GM21447 (cell line): Measurements from ENCODE around the gene CBX3.
"Not testable (repeated sequence)": the region's sequence is repeated elsewhere in the genome, so short reads cannot be mapped to it uniquely, and the experiment has no call there.

ENCODE experiments used
- ATAC-seq: cut with Tn5 transposase; IDR thresholded peaks from one replicate; pipeline ENCODE4 v1.9.1; 2021; ENCODE audit not compliant: unreplicated experiment

The CBX3 gene

DNA sequence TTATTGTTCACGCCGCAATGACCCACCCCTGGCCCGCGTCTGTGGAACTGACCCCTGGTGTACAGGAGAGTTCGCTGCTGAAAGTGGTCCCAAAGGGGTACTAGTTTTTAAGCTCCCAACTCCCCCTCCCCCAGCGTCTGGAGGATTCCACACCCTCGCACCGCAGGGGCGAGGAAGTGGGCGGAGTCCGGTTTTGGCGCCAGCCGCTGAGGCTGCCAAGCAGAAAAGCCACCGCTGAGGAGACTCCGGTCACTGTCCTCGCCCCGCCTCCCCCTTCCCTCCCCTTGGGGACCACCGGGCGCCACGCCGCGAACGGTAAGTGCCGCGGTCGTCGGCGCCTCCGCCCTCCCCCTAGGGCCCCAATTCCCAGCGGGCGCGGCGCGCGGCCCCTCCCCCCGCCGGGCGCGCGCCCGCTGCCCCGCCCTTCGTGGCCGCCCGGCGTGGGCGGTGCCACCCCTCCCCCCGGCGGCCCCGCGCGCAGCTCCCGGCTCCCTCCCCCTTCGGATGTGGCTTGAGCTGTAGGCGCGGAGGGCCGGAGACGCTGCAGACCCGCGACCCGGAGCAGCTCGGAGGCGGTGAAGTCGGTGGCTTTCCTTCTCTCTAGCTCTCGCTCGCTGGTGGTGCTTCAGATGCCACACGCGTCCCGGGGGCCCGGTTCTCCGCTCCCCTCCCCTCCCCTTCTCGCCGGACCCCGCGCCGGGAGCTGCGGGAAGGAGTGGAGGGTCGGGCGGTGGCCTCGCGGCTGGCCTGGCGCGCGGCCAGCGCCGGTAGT lies at the start of gene CBX3:
TSS of gene CBX3 (plus strand) at position 499 of the 772 bp plus-strand sequence. CDS start 1,254 bp downstream, outside the sequence.
- ATAC-seq = peak; percentile 43

DNA sequence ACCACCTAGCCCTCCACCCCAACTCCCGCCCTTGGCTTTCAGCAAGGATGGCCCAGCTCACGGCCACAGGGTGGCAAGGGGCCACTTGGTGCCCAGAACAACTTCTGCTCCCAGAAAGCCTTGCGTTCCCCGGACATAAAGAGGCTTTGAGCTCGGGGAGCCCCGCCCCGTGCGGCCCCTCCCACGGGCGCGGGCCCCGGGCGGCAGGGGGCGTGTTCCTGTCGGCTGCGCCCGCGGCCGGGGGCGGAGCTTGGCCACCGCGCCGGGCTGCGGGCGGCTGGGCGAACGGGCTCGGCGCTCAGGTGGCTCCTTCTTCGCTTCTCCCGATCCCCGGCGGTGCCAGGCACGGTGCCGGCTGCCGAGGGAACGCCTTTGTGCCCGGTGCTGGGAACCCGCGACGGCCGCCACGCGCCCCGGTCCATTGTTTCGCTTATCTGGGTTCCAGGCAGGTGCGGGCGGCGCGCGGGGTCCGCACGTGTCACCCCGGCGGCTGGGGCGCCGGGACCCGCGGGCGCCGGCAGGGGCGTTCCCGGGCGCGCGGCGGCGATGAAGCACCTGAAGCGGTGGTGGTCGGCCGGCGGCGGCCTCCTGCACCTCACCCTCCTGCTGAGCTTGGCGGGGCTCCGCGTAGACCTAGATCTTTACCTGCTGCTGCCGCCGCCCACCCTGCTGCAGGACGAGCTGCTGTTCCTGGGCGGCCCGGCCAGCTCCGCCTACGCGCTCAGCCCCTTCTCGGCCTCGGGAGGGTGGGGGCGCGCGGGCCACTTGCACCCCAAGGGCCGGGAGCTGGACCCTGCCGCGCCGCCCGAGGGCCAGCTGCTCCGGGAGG lies 49.4 kb upstream of the CBX3 start, which contains the start of gene NFE2L3:
TSS of gene NFE2L3 (plus strand) at position 246 of the 829 bp plus-strand sequence. CDS start at position 547, 301 bp downstream.
- ATAC-seq = peak; percentile 50

- ATAC-seq = peak; percentile 4
Measured at GRCh38 chr7:26152782-26153240, 48.7 kb upstream of the CBX3 start.

DNA sequence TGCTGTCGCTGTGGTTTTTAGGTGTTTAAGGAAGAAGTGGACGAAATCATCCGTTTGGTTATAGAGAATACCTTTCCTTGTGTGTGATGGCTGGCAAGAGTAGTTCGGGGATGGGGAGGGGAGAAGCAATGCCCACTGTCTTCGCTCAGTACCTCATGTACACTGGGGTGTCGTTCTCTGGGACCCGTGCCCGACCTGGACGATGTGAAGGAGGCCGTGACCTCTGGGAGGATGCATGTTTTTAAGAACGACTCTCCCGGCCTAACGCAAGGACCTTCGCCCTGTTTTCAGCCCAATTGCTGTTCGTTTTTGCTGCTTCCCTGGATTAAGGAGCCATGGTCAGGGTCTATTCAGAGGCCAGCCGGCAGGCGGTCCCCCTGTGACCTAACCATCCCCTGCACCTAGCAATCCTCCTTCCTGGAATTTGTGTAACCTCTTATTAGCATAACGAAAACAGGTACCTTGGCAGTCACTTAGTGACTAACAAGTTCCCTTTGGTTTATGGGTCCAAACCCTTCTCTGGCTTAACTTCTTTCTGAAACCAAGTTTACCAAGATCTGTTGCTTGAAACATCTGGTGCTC lies 48.2 kb upstream of the CBX3 start:
- ATAC-seq = no peak

GRCh38 chr7:26153823-26154783 lies 47.4 kb upstream of the CBX3 start:
- ATAC-seq = no peak

DNA sequence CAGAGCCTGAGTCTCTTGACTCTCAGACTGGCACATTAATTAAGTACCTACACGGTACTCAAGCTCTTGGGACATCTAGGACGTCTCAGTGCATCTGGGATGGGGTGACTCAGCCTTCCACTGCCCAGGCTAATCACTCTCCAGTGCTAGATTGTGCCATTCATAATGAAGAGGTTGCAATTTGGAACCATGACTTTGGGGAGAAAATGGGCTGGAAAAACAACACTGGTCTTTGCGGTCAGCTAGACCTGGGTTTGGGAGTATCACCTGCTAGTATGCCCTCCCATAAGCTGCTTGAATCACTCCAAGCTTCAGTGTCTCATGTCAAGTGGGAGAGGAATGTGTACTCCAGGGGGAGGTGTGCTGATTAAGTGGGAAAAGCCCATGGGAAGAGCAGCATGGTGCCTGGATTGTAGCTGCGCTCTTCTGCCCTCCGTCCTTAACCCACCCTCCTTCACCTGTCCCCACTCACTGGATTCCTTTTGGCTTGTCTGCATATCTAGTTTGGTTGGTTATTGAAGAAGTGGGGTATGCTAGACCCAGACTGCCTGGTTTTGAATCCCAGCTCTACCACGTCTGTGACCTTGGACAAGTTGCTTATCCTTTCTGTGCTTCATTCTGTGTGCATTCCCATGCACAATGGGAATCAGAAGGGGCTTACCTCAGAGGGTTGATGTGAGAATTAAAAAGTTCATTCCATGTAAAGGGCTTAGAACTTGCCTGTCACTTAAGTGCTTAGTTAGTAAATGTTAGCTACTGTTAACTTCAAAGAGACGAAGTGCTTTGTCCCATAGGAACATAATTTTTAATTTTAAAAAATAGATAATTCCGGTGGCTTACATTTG lies 45.8 kb upstream of the CBX3 start:
- no peak for ATAC-seq

- ATAC-seq = peak; percentile 34
Measured at GRCh38 chr7:26156451-26157420, 44.8 kb upstream of the CBX3 start.

DNA sequence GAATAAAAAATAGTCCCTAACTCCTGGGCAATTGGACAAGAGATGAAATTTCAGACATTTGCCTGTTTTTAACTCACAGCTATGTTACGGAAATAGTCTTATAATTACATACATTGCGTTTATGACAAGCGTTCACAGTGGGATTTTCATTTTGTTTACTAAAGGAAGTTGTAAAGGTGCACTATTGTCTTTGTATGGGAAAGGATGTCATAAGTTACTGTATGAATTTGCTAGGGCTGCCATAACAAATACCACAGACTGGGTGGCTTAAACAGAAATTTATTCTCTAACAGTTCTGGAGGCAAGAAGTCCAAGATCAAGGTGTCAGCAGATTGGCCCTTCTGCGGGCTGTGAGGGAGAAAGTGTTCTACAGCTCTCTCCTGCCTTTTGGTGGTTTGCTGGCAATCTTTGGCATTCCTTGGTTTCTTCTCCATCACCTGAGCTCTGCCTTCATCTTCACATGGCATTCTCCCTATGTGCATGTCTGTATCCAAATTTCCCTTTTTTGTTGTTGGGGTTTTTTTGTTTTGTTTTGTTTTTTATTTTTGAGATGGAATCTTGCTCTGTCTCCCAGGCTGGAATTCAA lies 43.9 kb upstream of the CBX3 start:
- ATAC-seq = no peak

DNA sequence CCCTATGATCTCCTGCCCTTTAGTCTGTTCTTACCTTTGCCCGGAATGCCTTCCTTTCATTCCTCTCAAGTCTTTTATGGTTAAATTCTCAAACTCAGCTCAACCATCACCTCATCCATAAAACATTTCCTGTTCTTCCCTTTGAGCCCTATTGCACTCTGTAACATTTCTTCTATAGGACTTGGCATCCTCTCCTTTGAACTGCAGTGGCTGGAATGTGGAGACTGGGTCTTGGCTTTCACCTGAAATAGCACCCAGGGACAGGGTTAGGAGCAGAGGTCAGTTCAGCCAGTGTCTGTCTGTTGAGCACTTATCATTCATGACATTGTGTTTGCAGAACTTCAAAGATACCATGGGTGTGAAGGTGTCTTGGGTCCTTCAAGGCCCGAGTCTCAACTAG lies 42.3 kb upstream of the CBX3 start:
- no peak for ATAC-seq

- no peak for ATAC-seq
Measured at GRCh38 chr7:26160896-26161295, 40.6 kb upstream of the CBX3 start.

- ATAC-seq = no peak
Measured at GRCh38 chr7:26162431-26162830, 39.1 kb upstream of the CBX3 start.

DNA sequence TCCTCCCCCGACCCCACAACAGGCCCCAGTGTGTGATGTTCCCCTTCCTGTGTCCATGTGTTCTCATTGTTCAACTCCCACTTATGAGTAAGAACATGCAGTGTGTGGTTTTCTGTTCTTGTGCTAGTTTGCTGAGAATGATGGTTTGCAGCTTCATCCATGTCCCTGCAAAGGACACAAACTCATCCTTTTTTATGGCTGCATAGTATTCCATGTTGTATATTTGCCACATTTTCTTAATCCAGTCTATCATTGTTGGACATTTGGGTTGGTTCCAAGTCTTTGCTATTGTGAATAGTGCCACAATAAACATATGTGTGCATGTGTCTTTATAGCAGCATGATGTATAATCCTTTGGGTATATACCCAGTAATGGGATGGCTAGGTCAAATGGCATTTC lies 37.7 kb upstream of the CBX3 start:
- not testable (repeated sequence) for ATAC-seq

GRCh38 chr7:26165950-26166683 lies 35.4 kb upstream of the CBX3 start:
- ATAC-seq = no peak

DNA sequence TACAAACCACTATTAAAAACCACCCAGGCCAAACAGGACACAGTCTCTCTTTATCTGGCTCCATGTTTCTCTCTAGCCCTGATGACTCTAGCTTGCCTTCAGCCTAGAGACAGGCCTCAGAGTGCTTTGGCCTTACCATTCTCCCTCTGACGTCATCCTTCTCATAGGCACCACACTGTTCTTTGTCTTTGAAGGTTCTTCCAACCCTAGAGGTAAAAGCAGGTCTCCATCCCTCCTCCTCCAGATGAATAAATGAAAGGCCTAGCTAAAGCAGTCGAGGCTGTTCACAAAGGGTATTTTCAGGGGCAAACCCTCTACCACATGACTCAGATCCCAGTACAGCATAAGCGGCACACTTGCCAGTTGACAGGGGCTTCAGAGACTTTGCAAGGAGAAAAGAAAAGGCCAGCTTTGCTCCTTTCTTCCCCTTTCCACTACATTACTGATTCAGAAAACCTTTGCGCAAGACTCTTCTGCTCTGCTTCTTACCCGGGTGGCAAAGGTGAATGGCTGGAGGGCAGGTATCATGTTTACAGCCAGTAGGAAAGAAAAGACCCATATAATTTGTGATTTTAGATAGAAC lies 34.8 kb upstream of the CBX3 start:
- ATAC-seq = peak; percentile 45

GRCh38 chr7:26167303-26167934 lies 34.1 kb upstream of the CBX3 start:
- ATAC-seq = peak; percentile 89

GRCh38 chr7:26168458-26169023 lies 33.0 kb upstream of the CBX3 start:
- ATAC-seq = no peak
